ENCODE measurements around the gene RHBDL1. TPM values are rescaled to one million over a fixed set of nuclear protein-coding genes. Genes with fewer than 3 reads are reported as not detected.
A peak's percentile ranks its signal among the peaks of the same experiment; 100 is the strongest.

The RHBDL1 gene
- total RNA-seq, 1 donor from 2014 or later: 2.0 TPM

DNA sequence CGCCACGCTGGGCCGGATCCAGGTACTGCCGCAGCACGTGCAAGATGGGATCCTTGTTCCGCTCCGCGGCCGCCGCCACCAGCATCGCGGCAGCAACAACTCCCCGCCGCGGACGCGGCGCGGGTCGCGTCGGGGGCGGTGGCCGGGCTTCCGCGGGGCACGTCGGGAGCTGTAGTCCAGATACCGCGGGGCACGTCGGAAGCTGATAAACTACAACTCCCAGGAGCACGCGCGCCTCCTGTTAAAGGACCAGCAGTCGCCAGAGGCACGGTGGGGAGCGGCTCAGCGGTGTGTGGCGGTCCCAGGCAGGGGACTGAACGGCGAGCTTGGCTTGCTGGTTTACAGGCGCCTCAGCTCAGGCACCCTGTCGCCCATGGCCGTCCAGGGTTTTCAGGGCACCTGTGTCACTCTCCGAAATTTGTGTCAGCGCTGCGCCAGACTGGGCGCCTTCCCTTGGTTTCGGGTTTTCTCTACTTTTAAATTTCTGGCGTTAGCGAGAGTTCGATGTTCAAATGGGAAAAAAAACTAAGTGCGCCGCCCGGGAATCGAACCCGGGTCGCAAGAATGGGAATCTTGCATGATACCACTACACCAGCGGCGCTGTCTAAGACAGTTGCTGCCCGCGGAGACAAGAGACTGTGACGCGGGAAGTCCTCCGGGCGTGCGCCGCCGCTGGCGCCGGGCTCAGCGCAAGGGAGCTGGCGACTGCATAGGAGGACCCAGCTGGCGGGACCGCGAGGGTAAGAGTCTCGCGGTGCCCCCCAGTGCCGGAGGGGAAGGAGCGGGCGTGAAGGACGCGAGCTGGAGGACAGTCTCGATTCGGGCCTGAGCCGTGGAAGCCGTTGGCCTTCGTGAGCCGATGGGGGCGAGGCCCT, 39.0 kb upstream of the RHBDL1 start, which contains the start of gene METTL26:
Gene METTL26 (minus strand): TSS at position 100 of the 875 bp plus-strand sequence. CDS start 15 bp downstream, at position 85.
- DNase-seq (ENCODE audit: low spot score in 2 of 2) (peak; percentile 99 to 100), FAIRE-seq (no peak)

DNA sequence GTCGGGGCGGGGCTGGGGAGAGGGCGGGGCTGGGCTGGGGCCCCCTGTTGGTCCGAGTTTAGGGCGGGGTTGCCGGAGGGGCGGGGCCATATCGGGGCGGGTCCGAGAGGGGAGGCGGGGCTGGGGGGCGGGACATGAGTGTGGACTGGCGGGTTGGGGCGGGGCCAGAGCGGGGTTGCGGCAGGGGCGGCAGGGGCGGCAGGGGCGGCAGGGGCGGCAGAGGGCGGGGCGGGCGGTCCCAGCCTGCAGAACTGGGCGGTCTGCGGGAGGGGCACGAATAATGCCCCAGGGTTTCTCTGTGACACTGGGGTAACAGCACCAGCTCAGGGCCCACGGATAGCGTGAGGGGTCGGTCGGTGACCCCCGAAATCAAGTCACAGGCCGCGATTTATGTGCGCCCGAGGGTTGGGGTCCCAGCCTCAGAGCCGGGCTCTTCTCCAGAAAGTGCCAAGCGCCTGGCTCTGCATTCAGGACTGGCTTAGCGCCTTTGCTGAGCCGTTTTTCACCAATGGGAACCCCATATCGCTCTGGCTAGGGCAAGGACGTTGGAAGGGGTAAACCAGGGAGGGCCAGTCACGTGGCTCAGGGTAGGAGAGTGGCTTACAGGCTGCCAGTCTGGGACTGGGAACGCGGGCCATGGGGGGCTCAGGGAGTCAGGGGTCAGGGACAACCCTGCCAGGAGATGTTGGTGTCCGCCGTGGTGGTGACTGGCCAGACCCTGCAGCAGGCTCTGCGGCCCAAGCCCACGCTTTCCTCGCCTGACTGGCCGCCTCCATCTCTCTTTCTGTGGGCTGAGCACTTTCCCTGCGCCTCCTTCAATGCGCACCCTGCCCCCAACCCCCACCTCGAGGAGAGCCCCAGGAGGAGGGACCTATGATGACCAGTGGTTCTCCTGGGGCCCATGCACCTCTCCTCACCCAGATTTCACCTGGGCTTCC, 38.1 kb upstream of the RHBDL1 start:
- DNase-seq (ENCODE audit: low spot score in 2 of 2) (peak; percentile 100), FAIRE-seq (no peak)

DNA sequence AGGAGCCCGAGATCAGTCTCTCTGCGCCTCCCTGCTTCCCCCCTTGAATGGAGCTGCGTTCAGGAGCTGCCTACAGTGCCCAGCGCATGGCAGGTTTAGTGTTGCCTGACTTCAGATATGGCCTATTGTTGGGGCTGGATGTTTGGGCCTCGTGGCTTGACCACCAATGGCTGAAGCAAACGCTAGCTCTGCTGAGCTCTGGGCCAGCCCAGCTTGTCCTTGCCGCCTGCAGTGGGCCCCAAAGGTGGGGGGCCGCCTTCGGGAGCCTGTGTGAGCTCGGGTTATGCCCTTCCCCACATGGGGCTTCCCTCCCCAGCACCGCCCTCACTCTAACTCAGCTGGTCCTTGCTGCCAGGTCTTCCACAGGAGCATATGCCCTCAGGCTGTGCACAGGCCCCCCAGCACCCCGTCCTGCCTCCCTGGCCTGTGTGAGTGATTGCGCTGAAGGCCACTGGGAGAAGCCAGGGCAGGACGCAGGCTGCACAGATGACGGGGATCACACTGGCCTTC, 37.4 kb upstream of the RHBDL1 start:
- FAIRE-seq (no peak), DNase-seq (ENCODE audit: low spot score in 2 of 2) (no peak)

DNA sequence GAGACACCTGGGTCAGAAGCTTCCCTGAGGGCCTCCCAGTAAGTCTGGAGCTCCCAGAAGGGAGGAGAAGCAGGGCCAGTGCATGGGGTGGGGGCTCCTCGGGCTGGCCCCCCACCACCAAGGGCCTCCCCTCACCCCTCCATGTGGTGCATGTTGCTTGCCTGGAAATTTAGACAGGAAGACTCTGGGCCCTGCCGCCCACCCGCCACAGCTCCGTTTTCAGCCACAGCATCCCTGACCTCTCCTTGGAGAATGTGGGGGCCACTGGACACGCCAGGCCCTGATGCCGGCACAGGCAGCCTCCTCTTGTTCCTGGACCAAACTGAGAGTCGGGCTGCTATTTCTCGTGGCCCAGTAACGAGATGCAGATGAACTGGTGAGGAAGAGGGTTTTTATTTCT, 36.6 kb upstream of the RHBDL1 start:
- FAIRE-seq (no peak), DNase-seq (ENCODE audit: low spot score in 2 of 2) (no peak)

DNA sequence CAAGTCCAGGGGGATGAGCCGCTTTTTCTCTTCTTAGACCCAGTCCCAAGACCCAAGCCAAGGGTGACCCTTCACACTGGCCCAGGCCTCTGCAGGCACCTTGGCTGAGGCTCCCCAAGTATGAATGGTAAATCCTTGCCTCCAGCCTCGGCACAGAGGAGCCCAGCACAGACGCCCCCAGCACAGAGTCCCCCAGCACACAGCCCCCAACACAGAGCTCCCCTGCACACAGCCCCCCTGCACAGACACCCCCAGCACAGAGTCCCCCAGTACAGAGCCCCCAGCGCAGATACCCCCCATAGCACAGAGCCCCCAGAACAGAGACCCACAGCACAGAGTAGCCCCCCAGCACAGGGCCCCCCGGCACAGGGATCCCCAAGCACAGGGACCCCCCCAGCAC, 34.9 kb upstream of the RHBDL1 start:
- FAIRE-seq (no peak), DNase-seq (ENCODE audit: low spot score in 2 of 2) (no peak)

DNA sequence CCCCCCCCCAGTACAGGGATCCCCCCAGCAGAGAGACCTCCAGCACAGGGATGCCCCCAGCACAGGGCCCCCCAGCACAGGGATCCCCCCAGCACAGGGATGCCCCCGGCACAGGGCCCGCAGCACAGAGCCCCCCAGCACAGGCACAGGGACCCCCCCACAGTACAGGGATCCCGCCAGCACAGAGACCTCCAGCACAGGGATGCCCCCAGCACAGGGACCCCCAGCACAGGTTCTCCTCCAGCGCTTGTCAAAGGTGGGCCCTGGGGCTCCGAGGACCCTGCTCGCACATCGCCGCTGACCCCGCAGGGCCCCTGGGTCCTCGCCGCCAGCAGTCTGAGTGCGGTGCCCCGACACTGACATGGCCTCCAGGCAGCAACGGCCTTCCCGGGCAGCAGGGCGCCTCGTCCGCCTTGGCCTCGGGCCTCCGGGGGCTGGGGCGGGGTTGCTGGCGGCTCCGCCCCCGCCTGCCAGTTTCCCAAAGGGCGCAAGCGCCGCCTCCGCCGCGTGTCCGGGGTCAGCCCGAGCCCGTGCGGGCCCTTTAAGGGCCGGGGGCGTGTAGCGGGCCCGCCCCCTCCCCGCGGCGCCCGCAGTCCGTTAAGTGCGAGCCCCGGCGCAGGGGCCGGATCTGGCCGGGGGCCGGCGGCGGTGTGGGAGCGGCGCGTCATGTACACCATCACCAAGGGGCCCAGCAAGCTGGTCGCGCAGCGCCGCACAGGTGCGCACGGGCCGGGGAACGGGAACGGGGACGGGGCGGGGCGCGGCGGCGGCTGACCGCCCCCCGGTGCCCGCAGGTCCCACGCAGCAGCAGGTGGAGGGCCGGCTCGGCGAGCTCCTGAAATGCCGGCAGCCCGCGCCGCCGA, 33.9 kb upstream of the RHBDL1 start, which contains the start of gene MCRIP2:
Gene MCRIP2 (plus strand): TSS at position 503 of the 863 bp plus-strand sequence. CDS start 164 bp downstream, at position 667.
- FAIRE-seq (no peak), DNase-seq (ENCODE audit: low spot score in 2 of 2) (peak; percentile 93 to 94)

DNA sequence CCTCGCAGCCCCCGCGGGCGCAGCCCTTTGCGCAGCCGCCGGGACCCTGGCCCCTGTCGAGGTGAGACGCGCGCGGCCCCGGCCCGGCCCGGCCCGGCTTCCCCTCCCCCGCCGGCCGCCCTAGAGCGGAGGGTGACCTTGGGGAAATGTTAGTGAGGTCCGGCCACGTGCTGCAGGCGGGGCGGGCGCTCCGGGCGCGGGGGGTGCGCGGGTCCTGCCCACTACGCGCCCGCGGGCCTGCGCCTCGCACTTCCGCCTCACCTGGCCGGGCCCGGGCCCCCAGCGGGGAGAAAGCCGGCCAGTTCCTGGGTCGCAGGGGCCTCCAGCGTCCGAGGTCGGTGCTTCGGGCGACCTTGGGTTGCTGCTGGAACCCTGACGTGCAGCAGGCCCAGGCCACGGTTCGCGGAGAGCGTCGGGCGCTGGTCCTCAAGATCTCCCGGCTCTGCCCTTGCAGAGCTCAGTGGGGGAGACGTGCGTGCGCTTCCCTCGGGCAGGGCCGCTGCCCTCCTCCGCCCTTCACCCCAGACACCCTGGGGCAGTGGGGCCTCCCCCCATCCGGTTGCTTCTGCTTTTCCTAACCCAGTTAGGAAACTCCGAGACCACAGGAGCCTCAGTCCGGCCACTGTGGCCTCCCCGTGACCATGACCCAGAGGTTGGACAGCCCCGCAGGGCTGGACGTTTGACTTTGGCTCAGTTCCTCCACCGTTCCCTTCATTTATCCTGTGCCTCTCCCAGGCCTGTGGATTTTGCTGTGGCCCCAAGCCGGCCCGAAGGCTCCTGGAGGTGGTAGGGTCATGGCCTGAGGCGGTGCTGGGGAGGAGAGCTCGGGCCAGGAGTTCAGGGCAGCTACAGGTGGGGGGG, 33.1 kb upstream of the RHBDL1 start:
- FAIRE-seq (no peak), DNase-seq (ENCODE audit: low spot score in 2 of 2) (peak; percentile 74 to 75)

DNA sequence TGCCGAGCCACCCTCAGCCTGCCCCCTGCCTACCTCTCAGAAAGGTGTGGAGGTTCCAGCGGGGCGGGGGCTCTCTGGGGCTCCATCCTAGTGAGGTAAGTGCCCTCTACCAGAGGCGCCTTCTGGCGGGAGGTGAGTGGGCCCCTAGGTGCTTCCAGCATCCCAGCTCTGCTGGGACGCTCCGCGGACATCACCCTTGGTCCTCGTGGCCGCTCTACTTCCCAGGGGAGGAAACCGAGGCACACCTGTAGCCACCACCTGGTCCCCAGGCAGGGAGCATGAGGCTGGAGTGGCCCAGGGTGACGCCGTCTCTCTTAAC, 32.5 kb upstream of the RHBDL1 start:
- FAIRE-seq (no peak), DNase-seq (ENCODE audit: low spot score in 2 of 2) (no peak)

DNA sequence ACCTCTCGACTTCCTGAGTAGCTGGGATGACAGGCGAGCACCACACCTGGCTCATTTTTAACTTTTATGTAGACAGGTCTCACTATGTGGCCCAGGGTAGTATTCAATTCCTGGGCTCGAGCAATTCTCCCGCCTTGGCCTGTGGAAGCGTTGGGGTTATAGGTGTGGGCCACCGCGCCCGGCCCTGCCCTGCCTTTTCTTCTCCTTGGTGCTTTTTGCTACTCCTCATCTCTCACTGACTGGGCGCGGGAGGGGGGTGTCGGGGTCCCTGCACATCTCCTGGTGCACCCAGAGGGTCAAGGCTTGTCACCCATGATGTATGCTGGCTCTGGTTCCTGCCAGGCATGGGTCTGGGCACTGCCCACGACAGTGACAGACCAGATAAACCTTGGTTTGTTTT, 30.9 kb upstream of the RHBDL1 start:
- DNase-seq (ENCODE audit: low spot score in 2 of 2) (no peak), FAIRE-seq (no peak)

DNA sequence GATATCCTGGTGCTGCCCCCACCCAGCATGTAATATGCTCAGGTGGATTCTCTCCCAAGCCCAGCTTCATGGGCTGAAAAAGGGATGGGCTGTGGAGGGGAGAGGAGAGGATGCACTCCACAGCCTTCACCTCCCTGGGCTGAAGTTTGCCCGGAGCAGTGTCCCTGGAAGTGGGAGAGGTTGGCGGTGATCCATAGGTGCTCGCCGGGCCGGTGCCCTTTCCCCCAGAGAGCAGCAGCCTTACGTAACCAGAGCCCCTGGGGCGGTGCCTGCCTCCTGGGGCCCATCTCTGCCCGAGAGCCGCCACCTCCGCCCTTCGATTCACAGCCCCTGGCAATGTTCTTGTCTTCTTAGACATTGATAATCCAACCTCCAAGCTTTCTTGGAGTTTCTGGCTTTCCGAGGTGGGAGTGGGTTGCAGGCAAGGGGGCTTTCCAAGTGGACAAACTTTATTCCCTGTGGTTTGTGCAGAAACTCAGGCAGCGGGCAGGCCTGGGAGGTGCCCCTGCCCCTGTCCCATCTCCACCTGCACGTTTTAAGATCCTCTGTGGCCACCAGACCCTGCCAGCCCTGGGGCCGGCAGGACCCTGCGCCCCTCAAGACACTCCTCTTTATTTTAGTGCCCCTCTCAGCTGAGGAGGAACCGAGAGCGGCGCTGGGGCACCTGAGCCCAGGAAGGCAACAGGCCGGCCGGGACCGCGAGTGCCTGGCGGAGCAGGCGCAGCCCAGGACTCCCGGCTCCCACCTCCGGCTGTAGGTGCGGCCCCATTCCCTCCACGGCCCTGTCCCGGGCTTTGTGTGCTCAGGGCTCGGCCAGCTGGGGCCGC, 29.4 kb upstream of the RHBDL1 start:
- no peak for FAIRE-seq

DNA sequence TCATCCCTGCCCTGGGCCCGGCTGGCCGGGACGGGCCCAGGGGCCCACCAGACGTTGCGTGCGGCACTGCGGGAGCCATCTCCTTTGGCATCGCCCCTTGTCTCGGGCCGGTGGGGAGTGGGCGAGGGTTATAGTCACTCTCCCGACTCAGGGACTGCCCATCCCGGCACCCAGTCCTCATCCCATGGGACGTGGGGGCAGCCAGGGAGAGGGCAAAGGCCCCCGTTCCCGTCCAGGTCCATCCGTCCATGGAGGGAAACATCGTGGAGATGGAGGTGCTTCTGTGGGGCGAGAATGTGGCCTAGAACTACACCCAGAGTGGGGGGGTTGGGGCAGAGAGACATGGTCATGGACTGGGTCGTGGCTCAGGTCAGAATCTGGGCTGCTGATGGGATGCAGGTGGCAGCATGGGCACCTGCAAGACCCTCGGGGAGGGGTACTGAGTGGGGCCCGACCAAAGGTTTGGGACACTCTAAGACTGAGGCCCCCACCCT, 28.7 kb upstream of the RHBDL1 start:
- DNase-seq (ENCODE audit: low spot score in 2 of 2): no peak

More for the DNA sequence above, 29.4 kb upstream of the RHBDL1 start:
- no peak for DNase-seq (ENCODE audit: low spot score in 2 of 2)

DNA sequence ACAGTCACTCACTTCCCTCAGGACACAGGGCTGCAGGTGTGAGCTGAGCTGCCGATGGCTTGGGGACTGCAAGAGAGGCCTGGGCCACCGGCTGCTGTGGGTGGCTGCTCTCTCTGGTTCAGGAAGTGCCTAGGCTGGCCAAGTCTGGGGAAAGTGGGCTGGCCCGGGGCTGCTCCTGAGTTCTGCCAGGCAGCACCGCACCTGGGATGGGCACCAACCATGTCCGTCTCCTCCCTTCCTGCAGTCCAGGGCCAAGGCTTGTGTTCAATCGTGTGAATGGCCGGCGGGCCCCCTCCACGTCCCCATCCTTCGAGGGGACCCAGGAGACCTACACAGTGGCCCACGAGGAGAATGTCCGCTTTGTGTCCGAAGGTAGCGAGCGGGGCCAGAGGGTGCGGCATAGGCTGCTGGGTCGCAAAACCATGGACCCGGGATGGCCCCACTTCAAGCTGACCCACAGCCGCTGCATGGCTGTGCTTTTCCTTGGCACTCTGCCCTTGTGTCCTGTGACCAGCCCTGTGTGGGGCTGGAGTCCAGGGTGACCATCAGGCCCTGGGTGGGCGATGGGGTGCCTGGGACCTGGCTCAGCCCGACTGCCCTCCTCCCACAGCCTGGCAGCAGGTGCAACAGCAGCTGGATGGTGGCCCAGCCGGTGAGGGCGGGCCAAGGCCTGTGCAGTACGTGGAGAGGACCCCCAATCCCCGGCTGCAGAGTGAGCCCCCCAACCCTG, 28.1 kb upstream of the RHBDL1 start:
- FAIRE-seq: no peak
- DNase-seq (ENCODE audit: low spot score in 2 of 2): no peak

More for the DNA sequence above, 28.7 kb upstream of the RHBDL1 start:
- FAIRE-seq: no peak

DNA sequence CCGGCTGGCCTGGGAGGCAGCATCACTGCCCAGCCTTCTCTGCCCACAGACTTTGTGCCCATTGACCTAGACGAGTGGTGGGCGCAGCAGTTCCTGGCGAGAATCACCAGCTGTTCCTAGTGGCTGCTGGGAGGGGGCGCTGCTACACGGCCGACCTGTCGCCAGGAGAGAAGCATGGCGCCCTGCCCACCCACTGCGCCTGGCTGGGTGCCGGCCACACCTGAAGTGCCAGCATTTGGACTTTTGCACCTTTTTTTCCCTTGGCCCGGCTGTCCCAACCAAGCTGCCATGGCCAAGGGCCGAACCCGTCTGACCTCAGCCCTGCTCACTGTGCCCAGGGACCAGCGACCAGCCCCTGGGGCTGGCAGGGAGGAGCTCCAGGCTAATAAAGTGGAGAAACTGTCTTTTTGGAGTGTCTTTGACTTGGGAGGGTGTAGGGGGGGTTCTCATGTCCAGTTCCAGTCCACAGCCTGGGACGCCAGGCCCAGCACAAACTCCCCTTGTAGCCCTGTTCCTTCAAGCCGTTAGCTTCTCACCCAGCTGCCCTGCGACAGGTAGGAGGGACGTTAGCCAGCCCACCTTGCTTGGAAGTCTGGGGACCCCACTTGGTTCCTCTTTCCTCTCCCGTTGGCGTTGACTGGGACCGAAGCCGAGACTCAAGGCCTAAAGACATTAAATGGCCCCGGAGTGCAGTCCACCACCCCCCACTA, 27.2 kb upstream of the RHBDL1 start:
- DNase-seq (ENCODE audit: low spot score in 2 of 2): peak in 1 of 2 donors; percentile 55
- FAIRE-seq: no peak

DNA sequence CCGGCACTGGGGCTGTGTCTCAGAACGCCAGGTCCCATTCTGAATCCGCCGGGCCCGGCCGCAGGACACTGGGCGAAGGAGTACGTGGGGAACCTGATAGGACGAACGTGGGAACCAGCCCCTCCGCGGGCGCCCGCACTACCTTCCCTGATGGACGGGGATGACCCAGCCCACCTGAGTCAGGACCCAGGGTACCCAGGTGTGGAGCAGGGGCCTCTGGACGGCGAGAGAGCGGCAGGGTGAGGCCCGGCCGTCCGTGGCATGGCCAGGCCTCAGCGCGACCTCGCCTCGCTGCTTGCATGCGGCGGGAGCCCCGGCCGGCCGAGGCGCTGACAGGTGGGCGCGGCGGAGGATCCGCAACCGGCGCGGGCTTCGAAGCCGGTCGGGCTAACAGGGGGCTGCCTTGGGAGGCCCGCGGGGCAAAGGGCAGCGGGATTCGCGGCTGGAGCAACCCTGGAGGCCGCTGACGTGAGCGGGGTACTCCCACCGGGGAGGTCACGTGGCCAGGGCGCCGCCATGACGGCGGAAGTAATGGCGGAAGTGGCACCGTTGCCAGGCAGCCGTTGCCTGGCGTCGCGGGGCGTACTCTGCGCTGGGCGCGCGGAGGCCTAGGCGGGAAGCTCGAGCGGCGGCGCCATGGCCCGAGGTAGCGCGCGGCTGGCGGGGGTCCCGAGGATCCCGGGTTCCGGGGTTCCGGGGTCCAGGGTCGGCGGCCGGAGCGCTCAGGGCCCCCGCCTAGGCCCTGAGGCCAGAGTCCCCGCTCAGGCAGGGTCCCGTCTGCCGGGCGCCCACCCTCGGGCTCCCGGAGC, 26.5 kb upstream of the RHBDL1 start, which contains the start of gene WDR90:
Gene WDR90 (plus strand): TSS at position 585 of the 809 bp plus-strand sequence. CDS start 52 bp downstream, at position 637.
- FAIRE-seq: no peak

DNA sequence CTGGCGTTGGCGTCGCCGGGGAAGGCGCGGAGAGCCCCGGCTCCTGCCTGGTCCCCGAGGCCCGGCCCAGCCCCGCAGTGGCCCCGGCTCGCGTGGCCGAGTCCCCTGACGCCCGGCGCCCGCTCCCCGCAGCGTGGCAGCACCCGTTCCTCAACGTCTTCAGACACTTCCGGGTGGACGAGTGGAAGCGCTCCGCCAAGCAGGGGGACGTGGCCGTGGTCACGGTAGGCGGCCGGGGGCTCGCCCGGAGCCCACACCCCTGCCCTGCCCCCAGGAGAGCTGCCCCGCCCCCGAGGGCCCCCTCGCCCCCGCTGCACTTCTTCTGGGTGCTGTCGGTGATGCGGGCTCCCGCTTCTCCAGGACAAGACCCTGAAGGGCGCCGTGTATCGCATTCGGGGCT, 25.8 kb upstream of the RHBDL1 start:
- DNase-seq (ENCODE audit: low spot score in 2 of 2) (peak in 1 of 2 donors; percentile 63), FAIRE-seq (no peak)

More for the DNA sequence above, 26.5 kb upstream of the RHBDL1 start, which contains the start of gene WDR90:
- peak; percentile 100 for DNase-seq (ENCODE audit: low spot score in 2 of 2)

Data from frontal cortex (tissue), 4 donors.